ENCODE measurements around the gene PPP6C. TPM values are rescaled to one million over a fixed set of nuclear protein-coding genes. Genes with fewer than 3 reads are reported as not detected.
"Not testable (repeated sequence)": the region's sequence is repeated elsewhere in the genome, so short reads cannot be mapped to it uniquely, and the experiment has no call there.

Gene PPP6C
- total and polyA plus RNA-seq, 2 donors (not counting 1 experiment from before 2014, with no cell fraction given) = 12.1 to 38.6 TPM

GRCh38 chr9:125180876-125181275 is 8.7 kb downstream of the PPP6C start:
- Histone ChIP-seq H2AFZ (ENCODE audit: insufficient read depth, low read depth, low read length, poor library complexity, severe bottlenecking) (no peak overlapping the region), H3K4me3 (ENCODE audit: control extremely low read depth in 1 of 5, extremely low read depth in 1 of 5, insufficient read depth in 1 of 5, low read depth in 2 of 5, low read length in 4 of 5) (no peak overlapping the region), H3K79me2 (ENCODE audit: control insufficient read depth, insufficient read depth, low read length) (peaks cover 99% of the 10 kb centered on the region), H3K4me2 (replicated peaks; ENCODE audit: low read depth, low read length, poor library complexity, severe bottlenecking) (no peak overlapping the region), H3K27me3 (replicated peaks in 1 of 4; ENCODE audit: control extremely low read depth in 1 of 4, control insufficient read depth in 3 of 4, insufficient read depth in 4 of 4, low read length in 3 of 4) (no peaks in the 10 kb centered on the region), H3K36me3 (replicated peaks in 1 of 2; ENCODE audit: control extremely low read depth in 1 of 2, control insufficient read depth in 1 of 2, extremely low read depth in 1 of 2, insufficient read depth in 2 of 2, low read length in 1 of 2) (peaks cover 2 to 10% of the 10 kb centered on the region in 2 experiments), H3K4me1 (ENCODE audit: control insufficient read depth in 2 of 2, insufficient read depth in 2 of 2, low read length in 2 of 2) (no peaks in the 10 kb centered on the region), H3K9me3 (ENCODE audit: control extremely low read depth in 1 of 3, control insufficient read depth in 2 of 3, insufficient read depth in 1 of 3, low read length in 2 of 3) (no peaks in the 10 kb centered on the region), H3K27ac (ENCODE audit: low read length in 2 of 2) (no peak overlapping the region), H3K9ac (ENCODE audit: low read length) (no peak overlapping the region), H4K20me1 (ENCODE audit: control insufficient read depth, insufficient read depth, low read length, poor library complexity, severe bottlenecking) (peaks cover 82% of the 10 kb centered on the region)
- no peaks in the 10 kb centered on the region for H3K9me3 Mint-ChIP-seq (ENCODE audit: insufficient read depth)
- DNase-seq = no peak
- no peak overlapping the region for H3K4me3 Mint-ChIP-seq
- no peak for ATAC-seq (ENCODE audit: low read depth)
- intact Hi-C loops (cut with micrococcal nuclease) = no loop called here
- TF ChIP-seq EZH2 (IDR thresholded peaks at IDR 0.05; ENCODE audit: borderline replicate concordance, insufficient read depth, low read depth, low read length, poor library complexity, severe bottlenecking) = no peak
- TF ChIP-seq CTCF (IDR thresholded peaks at IDR 0.05) = no peak
- H3K27me3 Mint-ChIP-seq = no peaks in the 10 kb centered on the region
- ChIA-PET POLR2A (no interaction called here), CTCF (no interaction called here)
- 97% methylated on average over 9 of the region's 9 CpGs for WGBS (ENCODE audit: insufficient coverage)
- H3K27ac Mint-ChIP-seq = no peak overlapping the region
- H3K4me1 Mint-ChIP-seq = peaks cover 55% of the 10 kb centered on the region

DNA sequence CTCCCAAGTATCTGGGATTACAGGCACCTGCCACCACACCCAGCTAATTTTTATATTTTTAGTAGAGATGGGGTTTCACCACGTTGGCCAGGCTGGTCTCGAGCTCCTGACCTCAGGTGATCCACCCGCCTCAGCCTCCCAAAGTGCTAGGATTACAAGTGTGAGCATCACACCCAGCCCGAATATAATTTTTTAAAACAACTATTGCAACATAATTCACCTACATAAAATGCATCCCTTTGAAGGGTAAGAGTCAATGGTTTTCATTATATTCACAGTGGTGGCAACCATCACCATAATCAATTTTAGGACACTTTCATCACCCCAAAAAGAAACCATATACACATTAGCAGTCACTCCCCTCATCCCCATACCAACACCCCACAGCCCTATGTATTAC is 9.8 kb downstream of the PPP6C start:
- H3K4me3 ChIP-seq (ENCODE audit: control extremely low read depth in 1 of 5, extremely low read depth in 1 of 5, insufficient read depth in 1 of 5, low read depth in 2 of 5, low read length in 4 of 5); ATAC-seq (ENCODE audit: low read depth); intact Hi-C loops (cut with micrococcal nuclease); H3K27ac Mint-ChIP-seq; H3K4me2 ChIP-seq (replicated peaks; ENCODE audit: low read depth, low read length, poor library complexity, severe bottlenecking); H3K27ac ChIP-seq (ENCODE audit: low read length in 2 of 2); H3K9me3 ChIP-seq (ENCODE audit: control extremely low read depth in 1 of 3, control insufficient read depth in 2 of 3, insufficient read depth in 1 of 3, low read length in 2 of 3); H3K4me1 ChIP-seq (ENCODE audit: control insufficient read depth in 2 of 2, insufficient read depth in 2 of 2, low read length in 2 of 2); DNase-seq; H2AFZ ChIP-seq (ENCODE audit: insufficient read depth, low read depth, low read length, poor library complexity, severe bottlenecking); H3K4me3 Mint-ChIP-seq; H3K27me3 ChIP-seq (replicated peaks in 1 of 4; ENCODE audit: control extremely low read depth in 1 of 4, control insufficient read depth in 3 of 4, insufficient read depth in 4 of 4, low read length in 3 of 4); POLR2A ChIA-PET; H3K9ac ChIP-seq (ENCODE audit: low read length); CTCF ChIA-PET; H3K9me3 Mint-ChIP-seq (ENCODE audit: insufficient read depth); H3K36me3 ChIP-seq (replicated peaks in 1 of 2; ENCODE audit: control extremely low read depth in 1 of 2, control insufficient read depth in 1 of 2, extremely low read depth in 1 of 2, insufficient read depth in 2 of 2, low read length in 1 of 2); H3K27me3 Mint-ChIP-seq: not testable (repeated sequence)
- Histone ChIP-seq H3K79me2 (ENCODE audit: control insufficient read depth, insufficient read depth, low read length) (peaks cover 98% of the 10 kb centered on the region), H4K20me1 (ENCODE audit: control insufficient read depth, insufficient read depth, low read length, poor library complexity, severe bottlenecking) (peaks cover 88% of the 10 kb centered on the region)
- peaks cover 51% of the 10 kb centered on the region for H3K4me1 Mint-ChIP-seq
- WGBS (ENCODE audit: insufficient coverage) = no CpG with 5 or more reads among the region's 4 CpGs
